A549 (cell line): ENCODE results near the gene TLE1. TPM values are rescaled to one million over a fixed set of nuclear protein-coding genes. Genes with fewer than 3 reads are reported as not detected.
A peak's percentile ranks its signal among the peaks of the same experiment; 100 is the strongest.

ENCODE experiments used
- ATAC-seq, 2 experiments: fragments of 200-7000 bp in 1 of 2; fragments of >200 bp in 1 of 2; cut with Nextera tagmentation in 1 of 2; cut with Tn5 transposase in 1 of 2; 3 replicates each; pipeline versions ENCODE4 v1.8.0 to v1.9.1; 2018 to 2020; ENCODE audit warnings: mild to moderate bottlenecking in 1 of 2, moderate library complexity in 1 of 2
- CTCF ChIA-PET: fragments of 300-600 bp; sonication (Branson Sonifier 250); formaldehyde crosslinking; extraction: SDS; loops from one replicate; lab custom pipeline; 2021; ENCODE audit warnings: antibody characterized with exemption, inconsistent platforms; lab: Yijun Ruan, JAX
- POLR2A ChIA-PET: fragments of 350-600 bp; formaldehyde crosslinking; extraction: SDS; loops from one replicate; lab custom pipeline; 2021; ENCODE audit warnings: antibody characterized with exemption, inconsistent platforms; lab: Yijun Ruan, JAX
- DNase-seq, 2 experiments: peaks; one replicate each; pipeline versions ENCODE4 v3.0.0 to v3.0.0-alpha.2; 2011 to 2016; ENCODE audit warnings: low read depth in 1 of 2, low spot score in 1 of 2
- FAIRE-seq: peaks from 2 replicates; lab custom pipeline; 2011; peaks lifted over from hg19 to GRCh38; lab: Jason Lieb, UNC
- H3K27ac ChIP-seq, 2 experiments: fragments of >200 bp; sonication (Bioruptor Twin); formaldehyde crosslinking; 3 replicates each; pipeline ENCODE4 v1.5.1; 2016 to 2017
- H3K4me1 ChIP-seq: fragments of >200 bp; sonication (Bioruptor Twin); formaldehyde crosslinking; 3 replicates; pipeline ENCODE4 v1.6.1; 2016
- H3K4me2 ChIP-seq: fragments of >200 bp; sonication (Bioruptor Twin); formaldehyde crosslinking; 3 replicates; pipeline ENCODE4 v1.6.1; 2016
- H3K4me3 ChIP-seq: fragments of >200 bp; sonication (Bioruptor Twin); formaldehyde crosslinking; 3 replicates; pipeline ENCODE4 v1.5.1; 2016
- H3K9me3 ChIP-seq: fragments of >200 bp; sonication (Bioruptor Twin); formaldehyde crosslinking; 3 replicates; pipeline ENCODE4 v1.6.1; 2016
- EHF ChIP-seq: fragments of 250-450 bp; sonication (Bioruptor Pico); IDR thresholded peaks from 2 replicates; pipeline ENCODE4 v1.5.0; 2020; ENCODE audit warnings: mild to moderate bottlenecking
- FOSL2 ChIP-seq, 2 experiments: fragments of 450-650 bp in 1 of 2; fragments of >200 bp in 1 of 2; sonication (Bioruptor Twin) in 1 of 2; formaldehyde crosslinking; IDR thresholded peaks; 2 replicates each; pipeline versions ENCODE4 v1.5.0 to v1.6.1; 2016 to 2020; ENCODE audit warnings: mild to moderate bottlenecking in 1 of 2, moderate library complexity in 1 of 2
- KDM5A ChIP-seq: fragments of 200-600 bp; sonication (generic); IDR thresholded peaks from 2 replicates; pipeline ENCODE4 v1.6.1; 2016; ENCODE audit warnings: antibody characterized with exemption, mild to moderate bottlenecking
- MYC ChIP-seq: IDR thresholded peaks from 2 replicates; pipeline ENCODE4 v1.6.1; 2012; ENCODE audit warnings: mild to moderate bottlenecking, inconsistent platforms, low read length, improper control_type of control experiment, borderline replicate concordance
- RARB ChIP-seq: fragments of 250-450 bp; sonication (Bioruptor Pico); IDR thresholded peaks from 2 replicates; pipeline ENCODE4 v1.8.0; 2021; ENCODE audit warnings: mild to moderate bottlenecking, moderate library complexity
- RCOR1 ChIP-seq: fragments of 150-350 bp; IDR thresholded peaks from 2 replicates; pipeline ENCODE4 v1.6.1; 2014; ENCODE audit warnings: antibody characterized with exemption, low read length, low read depth
- ZNF302 ChIP-seq: fragments of 250-450 bp; sonication (Bioruptor Pico); IDR thresholded peaks from 2 replicates; pipeline ENCODE4 v1.9.0; 2021; ENCODE audit warnings: inconsistent platforms, mild to moderate bottlenecking, moderate library complexity
- ZSCAN20 ChIP-seq: fragments of 250-450 bp; sonication (Bioruptor Pico); IDR thresholded peaks from 2 replicates; pipeline ENCODE4 v1.8.0; 2022; ENCODE audit warnings: mild to moderate bottlenecking, moderate library complexity
- WGBS: methylation state at CpG from one replicate; pipeline ENCODE4 v1.1.6; 2017; ENCODE audit errors: missing lambda C conversion rate; 5-methylcytosine and 5-hydroxymethylcytosine counted together
- polyA plus RNA-seq, 4 experiments: library from polyadenylated mRNA; depleted of rRNA in 3 of 4; stranded (reverse); fragments of >200 nt; fragmentation: RNase III in 1 of 4; extraction: RNeasy Plus Mini Kit Qiagen cat#74134 plus additional on column Dnase treatment in 1 of 4; gene quantifications; 2 replicates in 3 of 4; 3 replicates in 1 of 4; pipeline ENCODE4 v1.2.3, GENCODE V29; 2011 to 2017
- TF ChIP-seq, protein P1 (sequence below): fragments of 200-600 bp; sonication (generic); IDR thresholded peaks from 2 replicates; pipeline ENCODE4 v1.6.1; 2016; ENCODE audit warnings: antibody characterized with exemption, mild to moderate bottlenecking, moderate library complexity
- TF ChIP-seq, protein P2 (sequence below): IDR thresholded peaks from 2 replicates; pipeline ENCODE4 v1.6.1; 2012
- TF ChIP-seq, protein P3 (sequence below): fragments of >200 bp; sonication (Bioruptor Twin); formaldehyde crosslinking; IDR thresholded peaks from 3 replicates; pipeline ENCODE4 v1.6.1; 2016
- TF ChIP-seq, protein P4 (sequence below): fragments of 450-650 bp; IDR thresholded peaks from 2 replicates; pipeline ENCODE4 v1.6.1; 2014; ENCODE audit warnings: antibody characterized with exemption

Gene TLE1
- polyA plus RNA-seq, 2 of the 4 experiments (the other 2 are of a cell fraction): 45.8 to 117 TPM

DNA sequence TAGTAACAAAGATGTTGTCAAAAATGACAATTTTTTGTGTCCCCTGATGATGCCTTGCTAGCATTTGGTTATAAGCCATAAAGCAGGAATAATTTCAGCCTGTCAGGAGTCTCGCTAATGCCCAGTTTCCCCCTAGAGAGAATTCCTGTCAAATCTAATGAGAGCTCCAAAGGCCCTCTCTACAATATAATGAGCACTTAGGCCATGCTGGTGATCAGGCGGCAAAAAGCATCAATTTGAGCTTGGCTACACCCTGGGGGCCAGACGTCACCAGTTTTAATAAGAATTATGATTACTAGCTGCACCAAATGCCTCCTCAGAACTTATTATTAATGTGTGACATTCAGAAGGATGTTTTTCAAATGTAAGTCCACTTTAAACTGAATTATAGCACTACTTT is 6.1 kb downstream of the TLE1 start:
- POLR2A ChIA-PET: no interaction called here
- Histone ChIP-seq H3K9me3 (no peaks in the 10 kb centered on the region), H3K4me1 (peaks cover 53% of the 10 kb centered on the region)
- FAIRE-seq (no peak), ATAC-seq (no peak)
- TF ChIP-seq, protein P1, sequence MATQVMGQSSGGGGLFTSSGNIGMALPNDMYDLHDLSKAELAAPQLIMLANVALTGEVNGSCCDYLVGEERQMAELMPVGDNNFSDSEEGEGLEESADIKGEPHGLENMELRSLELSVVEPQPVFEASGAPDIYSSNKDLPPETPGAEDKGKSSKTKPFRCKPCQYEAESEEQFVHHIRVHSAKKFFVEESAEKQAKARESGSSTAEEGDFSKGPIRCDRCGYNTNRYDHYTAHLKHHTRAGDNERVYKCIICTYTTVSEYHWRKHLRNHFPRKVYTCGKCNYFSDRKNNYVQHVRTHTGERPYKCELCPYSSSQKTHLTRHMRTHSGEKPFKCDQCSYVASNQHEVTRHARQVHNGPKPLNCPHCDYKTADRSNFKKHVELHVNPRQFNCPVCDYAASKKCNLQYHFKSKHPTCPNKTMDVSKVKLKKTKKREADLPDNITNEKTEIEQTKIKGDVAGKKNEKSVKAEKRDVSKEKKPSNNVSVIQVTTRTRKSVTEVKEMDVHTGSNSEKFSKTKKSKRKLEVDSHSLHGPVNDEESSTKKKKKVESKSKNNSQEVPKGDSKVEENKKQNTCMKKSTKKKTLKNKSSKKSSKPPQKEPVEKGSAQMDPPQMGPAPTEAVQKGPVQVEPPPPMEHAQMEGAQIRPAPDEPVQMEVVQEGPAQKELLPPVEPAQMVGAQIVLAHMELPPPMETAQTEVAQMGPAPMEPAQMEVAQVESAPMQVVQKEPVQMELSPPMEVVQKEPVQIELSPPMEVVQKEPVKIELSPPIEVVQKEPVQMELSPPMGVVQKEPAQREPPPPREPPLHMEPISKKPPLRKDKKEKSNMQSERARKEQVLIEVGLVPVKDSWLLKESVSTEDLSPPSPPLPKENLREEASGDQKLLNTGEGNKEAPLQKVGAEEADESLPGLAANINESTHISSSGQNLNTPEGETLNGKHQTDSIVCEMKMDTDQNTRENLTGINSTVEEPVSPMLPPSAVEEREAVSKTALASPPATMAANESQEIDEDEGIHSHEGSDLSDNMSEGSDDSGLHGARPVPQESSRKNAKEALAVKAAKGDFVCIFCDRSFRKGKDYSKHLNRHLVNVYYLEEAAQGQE: no peak
- no peak for TF ChIP-seq KDM5A
- no peak for TF ChIP-seq EHF (CRISPR knock-in tag)
- TF ChIP-seq, all 56 proteins: peak for 0
- Histone ChIP-seq H3K27ac (no peak overlapping the region), H3K4me2 (peak overlapping the region; percentile 88), H3K4me3 (no peak overlapping the region)
- CTCF ChIA-PET: interaction anchor here (0.6 to 1.6 kb wide), 3 partner anchors 9 to 1244 kb away, joined by 3 to 4 read pairs (median 4); no protein-coding TSS in a partner anchor
- 92% methylated on average over 3 of the region's 3 CpGs for WGBS
- no peak for DNase-seq

DNA sequence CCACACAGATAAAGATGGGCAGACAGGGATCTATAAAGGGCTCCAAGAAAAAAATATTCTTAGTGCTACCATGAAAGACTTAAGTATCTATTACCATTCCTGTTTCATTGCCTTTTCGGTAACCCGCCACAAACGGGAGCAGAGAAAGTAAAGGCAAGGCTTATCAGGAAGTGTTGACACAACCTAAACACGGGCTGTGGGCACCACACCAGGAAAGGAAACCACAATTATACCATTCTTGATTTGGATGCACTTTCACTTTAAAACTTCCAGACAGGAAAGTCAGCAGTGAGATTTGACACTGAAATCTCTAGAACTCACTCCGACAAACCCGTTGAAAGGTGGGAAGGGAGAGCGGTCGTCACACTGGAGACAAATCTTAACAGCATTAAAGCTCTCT is 6.5 kb downstream of the TLE1 start:
- POLR2A ChIA-PET: no interaction called here
- DNase-seq: no peak

DNA sequence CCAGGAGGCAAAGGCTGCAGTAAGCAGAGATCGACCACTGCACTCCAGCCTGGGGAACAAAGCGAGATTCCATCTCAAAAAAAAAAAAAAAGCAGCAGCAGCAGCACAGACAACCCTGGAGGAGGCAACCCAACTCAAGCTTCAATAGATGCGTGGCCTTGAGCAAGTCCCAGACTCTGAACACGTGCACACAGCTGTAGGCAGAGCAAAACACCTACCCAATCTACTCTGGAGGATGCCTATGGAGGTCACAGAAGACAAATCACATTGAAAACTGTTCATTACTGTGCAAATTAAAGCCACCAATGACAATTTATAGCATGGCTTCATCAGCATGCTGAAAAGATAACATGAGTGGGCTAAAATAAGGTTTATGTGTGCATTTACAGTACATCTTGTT is 7.2 kb downstream of the TLE1 start:
- no peak for FAIRE-seq
- DNase-seq: no peak
- Histone ChIP-seq H3K4me1 (peaks cover 58% of the 10 kb centered on the region), H3K4me3 (no peak overlapping the region), H3K4me2 (0 out of 3 replicates have a peak overlapping the region, but pooled peaks have one; percentile 88), H3K9me3 (no peaks in the 10 kb centered on the region), H3K27ac (no peak overlapping the region)
- no peak for ATAC-seq
- TF ChIP-seq ZNF302 (CRISPR knock-in tag) (no peak), FOSL2 (IDR thresholded peaks at IDR 0.05) (no peak), FOSL2 (CRISPR knock-in tag; IDR thresholded peaks at IDR 0.05) (no peak), ZSCAN20 (CRISPR knock-in tag) (no peak)
- TF ChIP-seq, protein P2, sequence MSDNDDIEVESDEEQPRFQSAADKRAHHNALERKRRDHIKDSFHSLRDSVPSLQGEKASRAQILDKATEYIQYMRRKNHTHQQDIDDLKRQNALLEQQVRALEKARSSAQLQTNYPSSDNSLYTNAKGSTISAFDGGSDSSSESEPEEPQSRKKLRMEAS: no peak
- TF ChIP-seq, protein P3, sequence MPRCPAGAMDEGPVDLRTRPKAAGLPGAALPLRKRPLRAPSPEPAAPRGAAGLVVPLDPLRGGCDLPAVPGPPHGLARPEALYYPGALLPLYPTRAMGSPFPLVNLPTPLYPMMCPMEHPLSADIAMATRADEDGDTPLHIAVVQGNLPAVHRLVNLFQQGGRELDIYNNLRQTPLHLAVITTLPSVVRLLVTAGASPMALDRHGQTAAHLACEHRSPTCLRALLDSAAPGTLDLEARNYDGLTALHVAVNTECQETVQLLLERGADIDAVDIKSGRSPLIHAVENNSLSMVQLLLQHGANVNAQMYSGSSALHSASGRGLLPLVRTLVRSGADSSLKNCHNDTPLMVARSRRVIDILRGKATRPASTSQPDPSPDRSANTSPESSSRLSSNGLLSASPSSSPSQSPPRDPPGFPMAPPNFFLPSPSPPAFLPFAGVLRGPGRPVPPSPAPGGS: no peak
- WGBS: 94% methylated on average over 4 of the region's 4 CpGs
- CTCF ChIA-PET: interaction anchor here (0.6 kb wide), 1 partner anchor 512 kb away, joined by 6 read pairs; no protein-coding TSS in a partner anchor
- POLR2A ChIA-PET: no interaction called here

More for the DNA sequence above, 6.5 kb downstream of the TLE1 start:
- TF ChIP-seq RCOR1: no peak
- ATAC-seq: no peak
- FAIRE-seq: no peak
- Histone ChIP-seq H3K4me2 (peak overlapping the region; percentile 88; the same call in 2 of the 3 replicates), H3K4me1 (peaks cover 58% of the 10 kb centered on the region), H3K27ac (0 out of 6 replicates have a peak overlapping the region, but pooled peaks of 1 of the 2 experiments have one; percentile 3), H3K9me3 (no peaks in the 10 kb centered on the region), H3K4me3 (no peak overlapping the region)
- CTCF ChIA-PET: interaction anchor here (0.6 to 1.6 kb wide), 3 partner anchors 9 to 512 kb away, joined by 3 to 6 read pairs (median 4); no protein-coding TSS in a partner anchor
- 79% methylated on average over 8 of the region's 8 CpGs for WGBS

DNA sequence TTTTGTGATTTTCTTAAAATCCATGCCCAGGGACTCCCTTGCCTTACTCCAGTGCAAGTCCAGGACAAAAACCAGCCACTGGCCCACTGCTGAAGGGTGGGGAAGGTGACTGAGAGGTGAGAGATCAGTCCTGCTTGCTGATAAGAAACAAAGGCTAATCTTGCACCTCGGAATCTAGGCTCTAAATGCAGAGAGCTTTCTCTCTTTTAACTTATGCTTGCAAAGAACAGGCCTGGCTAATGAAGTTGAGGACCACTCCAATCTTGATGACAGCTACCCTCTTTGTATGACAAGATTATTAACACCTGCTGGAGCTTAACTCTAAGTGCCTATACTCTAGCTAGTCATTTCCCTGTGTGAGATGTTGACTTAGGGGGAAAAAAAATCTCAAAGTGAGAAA is 8.8 kb downstream of the TLE1 start:
- ChIA-PET CTCF (interaction anchor here (1.0 kb wide), 1 partner anchor 42 kb away, joined by 3 read pairs; no protein-coding TSS in a partner anchor), POLR2A (no interaction called here)
- TF ChIP-seq MYC (no peak), RARB (CRISPR knock-in tag) (no peak), FOSL2 (IDR thresholded peaks at IDR 0.05) (no peak), FOSL2 (CRISPR knock-in tag; IDR thresholded peaks at IDR 0.05) (no peak)
- TF ChIP-seq, protein P4, sequence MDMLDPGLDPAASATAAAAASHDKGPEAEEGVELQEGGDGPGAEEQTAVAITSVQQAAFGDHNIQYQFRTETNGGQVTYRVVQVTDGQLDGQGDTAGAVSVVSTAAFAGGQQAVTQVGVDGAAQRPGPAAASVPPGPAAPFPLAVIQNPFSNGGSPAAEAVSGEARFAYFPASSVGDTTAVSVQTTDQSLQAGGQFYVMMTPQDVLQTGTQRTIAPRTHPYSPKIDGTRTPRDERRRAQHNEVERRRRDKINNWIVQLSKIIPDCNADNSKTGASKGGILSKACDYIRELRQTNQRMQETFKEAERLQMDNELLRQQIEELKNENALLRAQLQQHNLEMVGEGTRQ: no peak
- TF ChIP-seq, protein P2: no peak
- TF ChIP-seq, all 56 proteins: peak for 0
- no peak for FAIRE-seq
- no peak for ATAC-seq
- H3K4me1 ChIP-seq: peaks cover 52% of the 10 kb centered on the region
- no peak for DNase-seq
- H3K4me2 ChIP-seq: no peak overlapping the region
- H3K4me3 ChIP-seq: no peak overlapping the region
- H3K9me3 ChIP-seq: no peaks in the 10 kb centered on the region
- 93% methylated on average over 1 of the region's 1 CpG for WGBS
- peak overlapping the region in 1 of 2 experiments; percentile 43; a peak in 1 of 6 replicates for H3K27ac ChIP-seq
